ENCODE results near the gene KIFAP3. TPM values are rescaled to one million over a fixed set of nuclear protein-coding genes. Genes with fewer than 3 reads are reported as not detected.

Gene KIFAP3
- total and polyA plus RNA-seq, 4 donors = 4.5 to 11.1 (median 6.9) TPM

- no peak for DNase-seq (ENCODE audit: low spot score)
- no peak for TF ChIP-seq HNF4G (IDR thresholded peaks at IDR 0.05)
- TF ChIP-seq GABPA (IDR thresholded peaks at IDR 0.05 in 1 of 2, conservative IDR thresholded peaks at IDR 0.05 in 1 of 2) = no peak
- TF ChIP-seq RAD21 (IDR thresholded peaks at IDR 0.05) = no peak
- TF ChIP-seq CTCF (IDR thresholded peaks at IDR 0.05; ENCODE audit: low read depth, low read length, missing input control) = no peak
- no peak for TF ChIP-seq YY1 (IDR thresholded peaks at IDR 0.05)
- no peaks in the 10 kb centered on the region for H3K36me3 ChIP-seq (ENCODE audit: control insufficient read depth in 4 of 4, insufficient read depth in 3 of 4, low read depth in 1 of 4, low read length in 3 of 4)
- no peaks in the 10 kb centered on the region for H3K9me3 ChIP-seq (ENCODE audit: control insufficient read depth in 4 of 4, low read length in 3 of 4)
- no peak overlapping the region for H3K27ac ChIP-seq (ENCODE audit: low read depth in 1 of 2, low read length in 2 of 2)
- H3K27me3 ChIP-seq (ENCODE audit: control insufficient read depth in 4 of 4, insufficient read depth in 4 of 4, low read length in 3 of 4) = no peaks in the 10 kb centered on the region
- H3K4me1 ChIP-seq (ENCODE audit: control insufficient read depth in 4 of 4, insufficient read depth in 4 of 4, low read length in 3 of 4) = peaks cover 0 to 4% (median 0%) of the 10 kb centered on the region in 4 donors
- H3K9ac ChIP-seq (ENCODE audit: low read depth in 1 of 2, low read length in 2 of 2) = no peak overlapping the region
- H3K4me3 ChIP-seq (ENCODE audit: low read depth in 1 of 3, low read length in 3 of 3) = no peak overlapping the region
These were observed 173.9 kb downstream of the KIFAP3 start for GRCh38 chr1:169900571-169900970.

- H3K36me3 ChIP-seq (ENCODE audit: control insufficient read depth in 4 of 4, insufficient read depth in 3 of 4, low read depth in 1 of 4, low read length in 3 of 4) = no peaks in the 10 kb centered on the region
- H3K4me1 ChIP-seq (ENCODE audit: control insufficient read depth in 4 of 4, insufficient read depth in 4 of 4, low read length in 3 of 4) = peaks cover 0 to 4% (median 0%) of the 10 kb centered on the region in 4 donors
- no peak overlapping the region for H3K27ac ChIP-seq (ENCODE audit: low read depth in 1 of 2, low read length in 2 of 2)
- TF ChIP-seq HNF4G (IDR thresholded peaks at IDR 0.05) (no peak), MAX (IDR thresholded peaks at IDR 0.05) (no peak), JUND (IDR thresholded peaks at IDR 0.05) (no peak), NR2F2 (IDR thresholded peaks at IDR 0.05) (no peak), CTCF (IDR thresholded peaks at IDR 0.05; ENCODE audit: low read depth, low read length, missing input control) (no peak), ZBTB33 (IDR thresholded peaks at IDR 0.05) (no peak), RXRA (IDR thresholded peaks at IDR 0.05) (no peak), ATF3 (IDR thresholded peaks at IDR 0.05) (no peak), HNF4A (conservative IDR thresholded peaks at IDR 0.05) (no peak), TAF1 (conservative IDR thresholded peaks at IDR 0.05) (no peak), RAD21 (IDR thresholded peaks at IDR 0.05) (no peak), YY1 (IDR thresholded peaks at IDR 0.05) (no peak), GABPA (IDR thresholded peaks at IDR 0.05 in 1 of 2, conservative IDR thresholded peaks at IDR 0.05 in 1 of 2) (no peak), REST (IDR thresholded peaks at IDR 0.05) (no peak), SP1 (IDR thresholded peaks at IDR 0.05) (no peak)
- 69% methylated on average over 4 of the region's 4 CpGs for WGBS
- no peak for DNase-seq (ENCODE audit: low spot score)
- no peak overlapping the region for H3K4me3 ChIP-seq (ENCODE audit: low read depth in 1 of 3, low read length in 3 of 3)
- no peak overlapping the region for H3K9ac ChIP-seq (ENCODE audit: low read depth in 1 of 2, low read length in 2 of 2)
- no peaks in the 10 kb centered on the region for H3K27me3 ChIP-seq (ENCODE audit: control insufficient read depth in 4 of 4, insufficient read depth in 4 of 4, low read length in 3 of 4)
- no peaks in the 10 kb centered on the region for H3K9me3 ChIP-seq (ENCODE audit: control insufficient read depth in 4 of 4, low read length in 3 of 4)
These were observed 174.8 kb downstream of the KIFAP3 start for GRCh38 chr1:169899519-169900217.
